Cardiac ventricle fibroblast (primary cell): ENCODE measurements around the gene TRIM31. TPM values are rescaled to one million over a fixed set of nuclear protein-coding genes. Genes with fewer than 3 reads are reported as not detected.

Experiments used
- total RNA-seq: library from RNA; depleted of rRNA; stranded (reverse); fragments of >200 nt; gene quantifications from 2 replicates; pipeline ENCODE4 v1.2.3, GENCODE V29; 2015

TRIM31 gene
- not detected in 2 replicates for total RNA-seq

GRCh38 chr6:30113003-30113759, at the start of gene TRIM31:
Gene TRIM31 (minus strand): TSS chr6:30113090. CDS start chr6:30112805, 285 bp downstream.

GRCh38 chr6:30160785-30161531, 48.1 kb upstream of the TRIM31 start, which contains the start of gene TRIM10:
Gene TRIM10 (minus strand): TSS chr6:30161211. CDS start chr6:30160858, 353 bp downstream.

GRCh38 chr6:30135757-30136156, 22.9 kb upstream of the TRIM31 start, which contains the start of gene TRIM40:
Gene TRIM40 (plus strand): TSS chr6:30136140. CDS start chr6:30137037, 897 bp downstream.

GRCh38 chr6:30075094-30075789, 37.6 kb downstream of the TRIM31 start, which contains the start of gene RNF39:
Gene RNF39 (minus strand): TSS chr6:30075769. CDS start chr6:30075585, 184 bp downstream.

GRCh38 chr6:30066577-30067459, 46.1 kb downstream of the TRIM31 start, which contains the start of gene PPP1R11:
Gene PPP1R11 (plus strand): TSS chr6:30067198. CDS start chr6:30067411, 213 bp downstream.

GRCh38 chr6:30061092-30061857, 51.6 kb downstream of the TRIM31 start, which contains the start of gene POLR1H:
Gene POLR1H (plus strand): TSS chr6:30061265. CDS start chr6:30061525, 260 bp downstream.

Other genes with a start within 250 kb of the TRIM31 start
- 472 and 507 TPM in 2 replicates for gene HLA-A, start 170.6 kb downstream of the TRIM31 start, total RNA-seq
- 26.8 and 27.9 TPM in 2 replicates for gene POLR1H, start 51.8 kb downstream of the TRIM31 start, total RNA-seq
- gene PPP1R11, start 45.9 kb downstream of the TRIM31 start, total RNA-seq = 30.6 and 31.6 TPM in 2 replicates
- 0.19 TPM in 1 of 2 replicates, not detected in the other for gene RNF39, start 37.3 kb downstream of the TRIM31 start, total RNA-seq
- gene TRIM40, start 23.1 kb upstream of the TRIM31 start, total RNA-seq = not detected in 2 replicates
- not detected in 2 replicates for gene TRIM10, start 48.1 kb upstream of the TRIM31 start, total RNA-seq
- gene TRIM15, start 50.5 kb upstream of the TRIM31 start, total RNA-seq = not detected in 2 replicates
- 25.2 and 33.3 TPM in 2 replicates for gene TRIM26, start 100.3 kb upstream of the TRIM31 start, total RNA-seq
- gene TRIM39, start 213.8 kb upstream of the TRIM31 start, total RNA-seq = 5.9 and 6.8 TPM in 2 replicates
- 52.2 and 53.2 TPM in 2 replicates for gene RPP21, start 232.1 kb upstream of the TRIM31 start, total RNA-seq